ENCODE data around the gene EOLA2.
"Not testable (repeated sequence)": the region's sequence is repeated elsewhere in the genome, so short reads cannot be mapped to it uniquely, and the experiment has no call there.

EOLA2 gene

GRCh38 chrX:149932970-149933369 is 5.3 kb downstream of the EOLA2 start:
- not testable (repeated sequence) for DNase-seq (ENCODE audit: low read depth)

GRCh38 chrX:149932150-149932549 is 6.1 kb downstream of the EOLA2 start:
- not testable (repeated sequence) for DNase-seq (ENCODE audit: low read depth)

GRCh38 chrX:149931355-149931754 is 6.9 kb downstream of the EOLA2 start:
- not testable (repeated sequence) for DNase-seq (ENCODE audit: low read depth)

- not testable (repeated sequence) for DNase-seq (ENCODE audit: low read depth)
Measured at GRCh38 chrX:149929400-149929799, 8.9 kb downstream of the EOLA2 start, which contains the start of gene HSFX4. TSS of gene HSFX4 (plus strand) at chrX:149929573. CDS start at chrX:149929645, 72 bp downstream.

- DNase-seq (ENCODE audit: low read depth) = not testable (repeated sequence)
Measured at GRCh38 chrX:149928635-149929034, 9.7 kb downstream of the EOLA2 start.

GRCh38 chrX:149927964-149928258 is 10.4 kb downstream of the EOLA2 start:
- not testable (repeated sequence) for DNase-seq (ENCODE audit: low read depth)

- DNase-seq (ENCODE audit: low read depth) = not testable (repeated sequence)
Measured at GRCh38 chrX:149927245-149927963, 10.9 kb downstream of the EOLA2 start.

GRCh38 chrX:149924434-149924833 is 13.9 kb downstream of the EOLA2 start:
- DNase-seq (ENCODE audit: low read depth) = not testable (repeated sequence)

GRCh38 chrX:149923836-149924235 is 14.5 kb downstream of the EOLA2 start:
- not testable (repeated sequence) for DNase-seq (ENCODE audit: low read depth)

GRCh38 chrX:149916745-149917392 is 21.4 kb downstream of the EOLA2 start:
- DNase-seq (ENCODE audit: low read depth) = no peak

GRCh38 chrX:149910178-149910695 is 28.1 kb downstream of the EOLA2 start:
- DNase-seq (ENCODE audit: low read depth) = no peak

- no peak for DNase-seq (ENCODE audit: low read depth)
Measured at GRCh38 chrX:149909324-149910177, 28.7 kb downstream of the EOLA2 start.

- no peak for DNase-seq (ENCODE audit: low read depth)
Measured at GRCh38 chrX:149908727-149909126, 29.6 kb downstream of the EOLA2 start.

- no peak for DNase-seq (ENCODE audit: low read depth)
Measured at GRCh38 chrX:149908308-149908707, 30.0 kb downstream of the EOLA2 start.

GRCh38 chrX:149903889-149904748 is 34.2 kb downstream of the EOLA2 start:
- no peak for DNase-seq (ENCODE audit: low read depth)

GRCh38 chrX:149898554-149898953 is 39.7 kb downstream of the EOLA2 start:
- no peak for DNase-seq (ENCODE audit: low read depth)

GRCh38 chrX:149890828-149891227 is 47.5 kb downstream of the EOLA2 start:
- not testable (repeated sequence) for DNase-seq (ENCODE audit: low read depth)

All from activated gamma-delta T cell treated with anti-CD3 and anti-CD28 coated beads, Interleukin-2, amount 50 U/mL, for 16 hours (primary cell).